Measurements from ENCODE around the gene LPAR1. TPM values are rescaled to one million over a fixed set of nuclear protein-coding genes. Genes with fewer than 3 reads are reported as not detected.
A peak's percentile ranks its signal among the peaks of the same experiment; 100 is the strongest.

LPAR1 gene
- total RNA-seq, 2 donors from 2014 or later = not detected

- no peak for DNase-seq
- ATAC-seq (replicated peaks in 1 of 2) = no peak
- no peak overlapping the region for H3K27ac Mint-ChIP-seq
- no peaks in the 10 kb centered on the region for H3K4me1 Mint-ChIP-seq (ENCODE audit: low read depth)
- peaks cover 6 to 14% of the 10 kb centered on the region in 2 donors for H3K9me3 Mint-ChIP-seq
- no peaks in the 10 kb centered on the region for H3K27me3 Mint-ChIP-seq (ENCODE audit: low read depth)
- H3K36me3 Mint-ChIP-seq (ENCODE audit: insufficient read depth in 2 of 2) = peaks cover 0 to 1% of the 10 kb centered on the region in 2 donors
- no peak overlapping the region for H3K4me3 Mint-ChIP-seq
These were observed 79.4 kb downstream of the LPAR1 start for GRCh38 chr9:110958847-110959246.

- Mint-ChIP-seq H3K27me3 (ENCODE audit: low read depth) (no peaks in the 10 kb centered on the region), H3K4me1 (ENCODE audit: low read depth) (no peaks in the 10 kb centered on the region), H3K27ac (no peak overlapping the region), H3K36me3 (ENCODE audit: insufficient read depth in 2 of 2) (peaks cover 0 to 1% of the 10 kb centered on the region in 2 donors), H3K4me3 (no peak overlapping the region), H3K9me3 (peaks cover 10 to 22% of the 10 kb centered on the region in 2 donors)
- no peak for DNase-seq
- no peak for ATAC-seq (replicated peaks in 1 of 2)
These were observed 83.4 kb downstream of the LPAR1 start for GRCh38 chr9:110954822-110955291.

- peaks cover 7 to 17% of the 10 kb centered on the region in 2 donors for H3K9me3 Mint-ChIP-seq
- H3K4me1 Mint-ChIP-seq (ENCODE audit: low read depth) = no peaks in the 10 kb centered on the region
- H3K27me3 Mint-ChIP-seq (ENCODE audit: low read depth) = no peaks in the 10 kb centered on the region
- H3K27ac Mint-ChIP-seq = no peak overlapping the region
- ATAC-seq (replicated peaks in 1 of 2) (no peak), DNase-seq (no peak)
- H3K36me3 Mint-ChIP-seq (ENCODE audit: insufficient read depth in 2 of 2) = no peaks in the 10 kb centered on the region
- H3K4me3 Mint-ChIP-seq = no peak overlapping the region
These were observed 85.8 kb downstream of the LPAR1 start for GRCh38 chr9:110952540-110952859.

GRCh38 chr9:110951805-110952539, 86.3 kb downstream of the LPAR1 start:
- Mint-ChIP-seq H3K27ac (no peak overlapping the region), H3K4me3 (no peak overlapping the region), H3K36me3 (ENCODE audit: insufficient read depth in 2 of 2) (no peaks in the 10 kb centered on the region), H3K9me3 (peaks cover 7 to 17% of the 10 kb centered on the region in 2 donors), H3K4me1 (ENCODE audit: low read depth) (no peaks in the 10 kb centered on the region), H3K27me3 (ENCODE audit: low read depth) (no peaks in the 10 kb centered on the region)
- ATAC-seq (replicated peaks in 1 of 2) (no peak), DNase-seq (no peak)

GRCh38 chr9:110950041-110950645, 88.1 kb downstream of the LPAR1 start:
- Mint-ChIP-seq H3K27me3 (ENCODE audit: low read depth) (no peaks in the 10 kb centered on the region), H3K4me1 (ENCODE audit: low read depth) (no peaks in the 10 kb centered on the region), H3K4me3 (no peak overlapping the region), H3K36me3 (ENCODE audit: insufficient read depth in 2 of 2) (no peaks in the 10 kb centered on the region), H3K27ac (no peak overlapping the region), H3K9me3 (peaks cover 7 to 19% of the 10 kb centered on the region in 2 donors)
- ATAC-seq (replicated peaks in 1 of 2) = no peak
- DNase-seq = no peak

- no peaks in the 10 kb centered on the region for H3K4me1 Mint-ChIP-seq (ENCODE audit: low read depth)
- DNase-seq = no peak
- no peaks in the 10 kb centered on the region for H3K36me3 Mint-ChIP-seq (ENCODE audit: insufficient read depth in 2 of 2)
- peaks cover 6 to 12% of the 10 kb centered on the region in 2 donors for H3K9me3 Mint-ChIP-seq
- no peaks in the 10 kb centered on the region for H3K27me3 Mint-ChIP-seq (ENCODE audit: low read depth)
- H3K27ac Mint-ChIP-seq = no peak overlapping the region
- no peak overlapping the region for H3K4me3 Mint-ChIP-seq
- ATAC-seq (replicated peaks in 1 of 2) = no peak
These were observed 89.2 kb downstream of the LPAR1 start for GRCh38 chr9:110949081-110949480.

GRCh38 chr9:110947491-110948044, 90.7 kb downstream of the LPAR1 start:
- Mint-ChIP-seq H3K4me1 (ENCODE audit: low read depth) (no peaks in the 10 kb centered on the region), H3K27me3 (ENCODE audit: low read depth) (no peaks in the 10 kb centered on the region), H3K4me3 (no peak overlapping the region), H3K36me3 (ENCODE audit: insufficient read depth in 2 of 2) (no peaks in the 10 kb centered on the region), H3K27ac (no peak overlapping the region), H3K9me3 (peaks cover 2 to 5% of the 10 kb centered on the region in 2 donors)
- ATAC-seq (replicated peaks in 1 of 2) (no peak), DNase-seq (no peak)

- no peak for DNase-seq
- no peak for ATAC-seq (replicated peaks in 1 of 2)
- no peaks in the 10 kb centered on the region for H3K27me3 Mint-ChIP-seq (ENCODE audit: low read depth)
- H3K4me1 Mint-ChIP-seq (ENCODE audit: low read depth) = no peaks in the 10 kb centered on the region
- no peaks in the 10 kb centered on the region for H3K36me3 Mint-ChIP-seq (ENCODE audit: insufficient read depth in 2 of 2)
- H3K4me3 Mint-ChIP-seq = no peak overlapping the region
- H3K9me3 Mint-ChIP-seq = peaks cover 0 to 4% of the 10 kb centered on the region in 2 donors
- H3K27ac Mint-ChIP-seq = no peak overlapping the region
These were observed 95.7 kb downstream of the LPAR1 start for GRCh38 chr9:110942522-110942921.

- peak in 1 of 2 donors; percentile 52 for ATAC-seq (replicated peaks in 1 of 2)
These were observed 97.2 kb downstream of the LPAR1 start for GRCh38 chr9:110940951-110941557.

GRCh38 chr9:110939573-110939972, 98.7 kb downstream of the LPAR1 start:
- Mint-ChIP-seq H3K27ac (no peak overlapping the region), H3K4me3 (no peak overlapping the region), H3K36me3 (ENCODE audit: insufficient read depth in 2 of 2) (no peaks in the 10 kb centered on the region), H3K9me3 (peaks cover 2 to 3% of the 10 kb centered on the region in 2 donors), H3K27me3 (ENCODE audit: low read depth) (no peaks in the 10 kb centered on the region), H3K4me1 (ENCODE audit: low read depth) (no peaks in the 10 kb centered on the region)
- DNase-seq (no peak), ATAC-seq (replicated peaks in 1 of 2) (no peak)

More at GRCh38 chr9:110940951-110941557, 97.2 kb downstream of the LPAR1 start:
- Mint-ChIP-seq H3K4me3 (no peak overlapping the region), H3K4me1 (ENCODE audit: low read depth) (no peaks in the 10 kb centered on the region), H3K36me3 (ENCODE audit: insufficient read depth in 2 of 2) (no peaks in the 10 kb centered on the region), H3K27ac (no peak overlapping the region), H3K9me3 (peaks cover 0 to 4% of the 10 kb centered on the region in 2 donors), H3K27me3 (ENCODE audit: low read depth) (no peaks in the 10 kb centered on the region)
- no peak for DNase-seq

- Mint-ChIP-seq H3K27me3 (ENCODE audit: low read depth) (no peaks in the 10 kb centered on the region), H3K4me3 (no peak overlapping the region), H3K27ac (no peak overlapping the region), H3K9me3 (peaks cover 2 to 3% of the 10 kb centered on the region in 2 donors), H3K36me3 (ENCODE audit: insufficient read depth in 2 of 2) (no peaks in the 10 kb centered on the region), H3K4me1 (ENCODE audit: low read depth) (no peaks in the 10 kb centered on the region)
- ATAC-seq (replicated peaks in 1 of 2) = no peak
- DNase-seq = no peak
These were observed 99.2 kb downstream of the LPAR1 start for GRCh38 chr9:110939047-110939446.

- Mint-ChIP-seq H3K4me3 (no peak overlapping the region), H3K4me1 (ENCODE audit: low read depth) (no peaks in the 10 kb centered on the region), H3K9me3 (peaks cover 2 to 3% of the 10 kb centered on the region in 2 donors), H3K27ac (no peak overlapping the region), H3K36me3 (ENCODE audit: insufficient read depth in 2 of 2) (no peaks in the 10 kb centered on the region), H3K27me3 (ENCODE audit: low read depth) (no peaks in the 10 kb centered on the region)
- ATAC-seq (replicated peaks in 1 of 2) (no peak), DNase-seq (no peak)
These were observed 100.0 kb downstream of the LPAR1 start for GRCh38 chr9:110938242-110938641.

GRCh38 chr9:110936719-110937452, 101.4 kb downstream of the LPAR1 start:
- Mint-ChIP-seq H3K36me3 (ENCODE audit: insufficient read depth in 2 of 2) (no peaks in the 10 kb centered on the region), H3K27ac (no peak overlapping the region)

More at GRCh38 chr9:110936719-110937452, 101.4 kb downstream of the LPAR1 start:
- Mint-ChIP-seq H3K9me3 (peaks cover under 1 to 3% of the 10 kb centered on the region in 2 donors), H3K4me1 (ENCODE audit: low read depth) (no peaks in the 10 kb centered on the region), H3K4me3 (no peak overlapping the region), H3K27me3 (ENCODE audit: low read depth) (no peaks in the 10 kb centered on the region)
- no peak for ATAC-seq (replicated peaks in 1 of 2)
- DNase-seq = no peak
